Measurements from ENCODE around the gene TOP3B. TPM values are rescaled to one million over a fixed set of nuclear protein-coding genes. Genes with fewer than 3 reads are reported as not detected.
"Not testable (repeated sequence)": the region's sequence is repeated elsewhere in the genome, so short reads cannot be mapped to it uniquely, and the experiment has no call there.

TOP3B gene
- polyA plus RNA-seq, 3 donors from 2014 or later, result 8.4 to 17.2 (median 9.7) TPM

- H3K9me3 Mint-ChIP-seq, result no peaks in the 10 kb centered on the region
- peaks cover 6 to 12% (median 6%) of the 10 kb centered on the region in 3 donors for H3K36me3 Mint-ChIP-seq
- H3K4me1 Mint-ChIP-seq, result peaks cover 5 to 10% of the 10 kb centered on the region in 2 donors
- no peak overlapping the region for H3K27ac Mint-ChIP-seq
- peaks cover 0 to 3% (median 0%) of the 10 kb centered on the region in 3 donors for H3K27me3 Mint-ChIP-seq (ENCODE audit: low read depth in 3 of 3)
- no peak overlapping the region for H3K4me3 Mint-ChIP-seq
- no peak for DNase-seq
Observed at GRCh38 chr22:21945453-21946261, 36.9 kb downstream of the TOP3B start.

- H3K9me3 Mint-ChIP-seq, result no peaks in the 10 kb centered on the region
- peaks cover 5 to 12% of the 10 kb centered on the region in 2 donors for H3K4me1 Mint-ChIP-seq
- H3K4me3 Mint-ChIP-seq, result no peak overlapping the region
- H3K27ac Mint-ChIP-seq, result no peak overlapping the region
- H3K36me3 Mint-ChIP-seq, result peaks cover 6 to 12% (median 6%) of the 10 kb centered on the region in 3 donors
- H3K27me3 Mint-ChIP-seq (ENCODE audit: low read depth in 3 of 3), result peaks cover 0 to 3% (median 0%) of the 10 kb centered on the region in 3 donors
- DNase-seq, result no peak
Observed at GRCh38 chr22:21944871-21945270, 37.7 kb downstream of the TOP3B start.

GRCh38 chr22:21943571-21944448 lies 38.8 kb downstream of the TOP3B start:
- peaks cover 6 to 12% (median 6%) of the 10 kb centered on the region in 3 donors for H3K36me3 Mint-ChIP-seq
- no peak for DNase-seq
- no peaks in the 10 kb centered on the region for H3K9me3 Mint-ChIP-seq
- H3K4me3 Mint-ChIP-seq, result no peak overlapping the region
- H3K27ac Mint-ChIP-seq, result no peak overlapping the region
- H3K27me3 Mint-ChIP-seq (ENCODE audit: low read depth in 3 of 3), result peaks cover 0 to 3% (median 1%) of the 10 kb centered on the region in 3 donors
- H3K4me1 Mint-ChIP-seq, result peaks cover 13 to 19% of the 10 kb centered on the region in 2 donors

- H3K9me3 Mint-ChIP-seq, result no peaks in the 10 kb centered on the region
- no peak for DNase-seq
- H3K4me3 Mint-ChIP-seq, result no peak overlapping the region
- peaks cover 6 to 12% (median 6%) of the 10 kb centered on the region in 3 donors for H3K36me3 Mint-ChIP-seq
- H3K4me1 Mint-ChIP-seq, result peaks cover 24 to 29% of the 10 kb centered on the region in 2 donors
- H3K27ac Mint-ChIP-seq, result peak overlapping the region in 1 of 6 donors; percentile 44
- H3K27me3 Mint-ChIP-seq (ENCODE audit: low read depth in 3 of 3), result peaks cover 3 to 4% (median 4%) of the 10 kb centered on the region in 3 donors
Observed at GRCh38 chr22:21942407-21943343, 39.9 kb downstream of the TOP3B start.

- H3K4me1 Mint-ChIP-seq, result peaks cover 28 to 31% of the 10 kb centered on the region in 2 donors
Observed at GRCh38 chr22:21941921-21942320, 40.7 kb downstream of the TOP3B start.

GRCh38 chr22:21940521-21940920 lies 42.1 kb downstream of the TOP3B start:
- Mint-ChIP-seq H3K27ac (peak overlapping the region in 3 of 6 donors; percentile 39 to 49 (median 46)), H3K27me3 (ENCODE audit: low read depth in 3 of 3) (peaks cover 4% of the 10 kb centered on the region in 3 donors), H3K36me3 (peaks cover 6 to 12% (median 6%) of the 10 kb centered on the region in 3 donors), H3K4me3 (no peak overlapping the region), H3K4me1 (peaks cover 31 to 33% of the 10 kb centered on the region in 2 donors), H3K9me3 (no peaks in the 10 kb centered on the region)
- no peak for DNase-seq

More at GRCh38 chr22:21941921-21942320, 40.7 kb downstream of the TOP3B start:
- H3K4me3 Mint-ChIP-seq, result no peak overlapping the region
- H3K9me3 Mint-ChIP-seq, result no peaks in the 10 kb centered on the region
- H3K27ac Mint-ChIP-seq, result peak overlapping the region in 2 of 6 donors; percentile 45 to 60
- DNase-seq, result no peak
- H3K36me3 Mint-ChIP-seq, result peaks cover 6 to 12% (median 6%) of the 10 kb centered on the region in 3 donors
- H3K27me3 Mint-ChIP-seq (ENCODE audit: low read depth in 3 of 3), result peaks cover 4% of the 10 kb centered on the region in 3 donors

GRCh38 chr22:21939935-21940334 lies 42.7 kb downstream of the TOP3B start:
- not testable (repeated sequence) for DNase-seq; H3K36me3 Mint-ChIP-seq; H3K9me3 Mint-ChIP-seq; H3K27me3 Mint-ChIP-seq (ENCODE audit: low read depth in 3 of 3)
- peaks cover 31 to 33% of the 10 kb centered on the region in 2 donors for H3K4me1 Mint-ChIP-seq
- H3K27ac Mint-ChIP-seq, result peak overlapping the region in 3 of 6 donors; percentile 39 to 61 (median 49)
- peak overlapping the region in 1 of 5 donors; percentile 12 for H3K4me3 Mint-ChIP-seq

- Mint-ChIP-seq H3K4me3 (peak overlapping the region; percentile 25 to 64 (median 60)), H3K36me3 (peaks cover 0 to 7% (median 6%) of the 10 kb centered on the region in 3 donors), H3K27ac (peak overlapping the region in 5 of 6 donors; percentile 61 to 93 (median 89)), H3K27me3 (ENCODE audit: low read depth in 3 of 3) (peaks cover 4% of the 10 kb centered on the region in 3 donors), H3K4me1 (peaks cover 31 to 33% of the 10 kb centered on the region in 2 donors), H3K9me3 (no peaks in the 10 kb centered on the region)
- no peak for DNase-seq
Observed at GRCh38 chr22:21939461-21939913, 43.1 kb downstream of the TOP3B start.

GRCh38 chr22:21938906-21939305 lies 43.7 kb downstream of the TOP3B start:
- H3K27me3 Mint-ChIP-seq (ENCODE audit: low read depth in 3 of 3), result peaks cover 2 to 4% (median 4%) of the 10 kb centered on the region in 3 donors
- no peaks in the 10 kb centered on the region for H3K9me3 Mint-ChIP-seq
- H3K4me1 Mint-ChIP-seq, result peaks cover 30 to 33% of the 10 kb centered on the region in 2 donors
- DNase-seq, result no peak
- peak overlapping the region; percentile 86 to 94 (median 91) for H3K4me3 Mint-ChIP-seq
- H3K27ac Mint-ChIP-seq, result peak overlapping the region; percentile 86 to 96 (median 92)
- H3K36me3 Mint-ChIP-seq, result peaks cover 0 to 7% (median 6%) of the 10 kb centered on the region in 3 donors

- H3K4me1 Mint-ChIP-seq, result peaks cover 29 to 33% of the 10 kb centered on the region in 2 donors
- peaks cover 2 to 4% (median 4%) of the 10 kb centered on the region in 3 donors for H3K27me3 Mint-ChIP-seq (ENCODE audit: low read depth in 3 of 3)
- H3K27ac Mint-ChIP-seq, result peak overlapping the region; percentile 86 to 96 (median 92)
- peaks cover 0 to 7% (median 6%) of the 10 kb centered on the region in 3 donors for H3K36me3 Mint-ChIP-seq
- peak overlapping the region; percentile 86 to 94 (median 91) for H3K4me3 Mint-ChIP-seq
- H3K9me3 Mint-ChIP-seq, result no peaks in the 10 kb centered on the region
- peak; percentile 91 to 92 (median 91) for DNase-seq
Observed at GRCh38 chr22:21938071-21938822, 44.3 kb downstream of the TOP3B start.

GRCh38 chr22:21937821-21938070 lies 44.8 kb downstream of the TOP3B start:
- H3K9me3 Mint-ChIP-seq, result no peaks in the 10 kb centered on the region
- peaks cover 2 to 4% (median 4%) of the 10 kb centered on the region in 3 donors for H3K27me3 Mint-ChIP-seq (ENCODE audit: low read depth in 3 of 3)
- peaks cover 25 to 33% of the 10 kb centered on the region in 2 donors for H3K4me1 Mint-ChIP-seq
- H3K4me3 Mint-ChIP-seq, result peak overlapping the region; percentile 86 to 94 (median 91)
- peak overlapping the region; percentile 86 to 96 (median 92) for H3K27ac Mint-ChIP-seq
- H3K36me3 Mint-ChIP-seq, result peaks cover 0 to 7% (median 6%) of the 10 kb centered on the region in 3 donors
- no peak for DNase-seq

All from immature natural killer cell (primary cell).